HG03159 (cell line): ENCODE data around the gene ATP6V0D1.
"Not testable (repeated sequence)": the region's sequence is repeated elsewhere in the genome, so short reads cannot be mapped to it uniquely, and the experiment has no call there.

Source experiments
- ATAC-seq: cut with Tn5 transposase; IDR thresholded peaks from one replicate; pipeline ENCODE4 v1.9.1; 2021; ENCODE audit warnings: mild to moderate bottlenecking, moderate library complexity; ENCODE audit not compliant: unreplicated experiment

The ATP6V0D1 gene

GRCh38 chr16:67504031-67505021 lies 23.4 kb upstream of the ATP6V0D1 start:
- ATAC-seq = no peak

- no peak for ATAC-seq
Measured at GRCh38 chr16:67499106-67499505, 18.1 kb upstream of the ATP6V0D1 start.

- no peak for ATAC-seq
Measured at GRCh38 chr16:67490335-67491096, 9.6 kb upstream of the ATP6V0D1 start.

GRCh38 chr16:67489401-67490083 lies 8.6 kb upstream of the ATP6V0D1 start:
- no peak for ATAC-seq

GRCh38 chr16:67487561-67487960 lies 6.6 kb upstream of the ATP6V0D1 start:
- not testable (repeated sequence) for ATAC-seq

GRCh38 chr16:67486805-67487204 lies 5.8 kb upstream of the ATP6V0D1 start:
- no peak for ATAC-seq

- no peak for ATAC-seq
Measured at GRCh38 chr16:67483731-67484525, 3.0 kb upstream of the ATP6V0D1 start.

GRCh38 chr16:67483150-67483549 lies 2.2 kb upstream of the ATP6V0D1 start, which contains the start of gene AGRP:
TSS of gene AGRP (minus strand) at chr16:67483547. CDS start at chr16:67483398, 149 bp downstream.
- no peak for ATAC-seq

GRCh38 chr16:67482233-67482924 lies 1.4 kb upstream of the ATP6V0D1 start:
- ATAC-seq = no peak

- ATAC-seq = peak; percentile 3
Measured at GRCh38 chr16:67481561-67482232, 740 bp upstream of the ATP6V0D1 start.

GRCh38 chr16:67477960-67478554 lies 2.9 kb downstream of the ATP6V0D1 start:
- ATAC-seq = no peak

GRCh38 chr16:67474551-67475455 lies 6.2 kb downstream of the ATP6V0D1 start:
- no peak for ATAC-seq

GRCh38 chr16:67471758-67472384 lies 9.1 kb downstream of the ATP6V0D1 start:
- ATAC-seq = no peak

- ATAC-seq = no peak
Measured at GRCh38 chr16:67470359-67470758, 10.6 kb downstream of the ATP6V0D1 start.

- ATAC-seq = no peak
Measured at GRCh38 chr16:67468731-67469130, 12.2 kb downstream of the ATP6V0D1 start.

- no peak for ATAC-seq
Measured at GRCh38 chr16:67466581-67466980, 14.4 kb downstream of the ATP6V0D1 start.

- no peak for ATAC-seq
Measured at GRCh38 chr16:67464565-67464964, 16.4 kb downstream of the ATP6V0D1 start.
